ENCODE data around the gene SLC6A3.

SLC6A3 gene

DNA sequence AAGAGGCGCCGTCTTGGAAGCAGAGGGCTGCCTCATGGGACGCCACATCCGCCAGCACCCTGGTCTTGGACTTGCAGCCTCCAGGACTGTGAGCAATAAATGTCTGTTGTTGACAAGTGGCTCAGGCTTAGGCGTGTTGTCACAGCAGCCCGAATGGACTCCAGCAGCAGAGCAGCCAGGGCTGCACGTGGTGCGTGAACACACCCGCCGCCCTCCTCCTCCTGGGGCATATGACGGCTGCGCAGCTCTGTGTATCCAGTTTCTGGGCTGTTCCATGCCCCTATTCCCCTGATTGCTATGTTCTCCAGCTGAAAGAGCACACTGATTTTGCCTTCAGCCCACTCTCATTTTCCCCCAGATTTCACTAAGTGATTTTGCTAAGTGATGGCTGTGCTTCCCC lies 64.3 kb downstream of the SLC6A3 start:
- Histone ChIP-seq H3K4me2 (no peak overlapping the region), H2AFZ (ENCODE audit: low read depth) (no peak overlapping the region), H3K79me2 (ENCODE audit: insufficient read depth, low read depth) (no peaks in the 10 kb centered on the region), H3K36me3 (ENCODE audit: insufficient read depth) (no peaks in the 10 kb centered on the region), H3K4me1 (ENCODE audit: low read depth, poor library complexity, severe bottlenecking) (peaks cover 5% of the 10 kb centered on the region), H3K27me3 (ENCODE audit: insufficient read depth, low read depth) (no peaks in the 10 kb centered on the region), H4K20me1 (ENCODE audit: insufficient read depth) (no peaks in the 10 kb centered on the region), H3K27ac (no peak overlapping the region), H3K4me3 (IDR thresholded peaks at IDR 0.05; ENCODE audit: insufficient read depth, low read depth, low read length) (no peak overlapping the region), H3K9ac (no peak overlapping the region)
- TF ChIP-seq, protein P1, sequence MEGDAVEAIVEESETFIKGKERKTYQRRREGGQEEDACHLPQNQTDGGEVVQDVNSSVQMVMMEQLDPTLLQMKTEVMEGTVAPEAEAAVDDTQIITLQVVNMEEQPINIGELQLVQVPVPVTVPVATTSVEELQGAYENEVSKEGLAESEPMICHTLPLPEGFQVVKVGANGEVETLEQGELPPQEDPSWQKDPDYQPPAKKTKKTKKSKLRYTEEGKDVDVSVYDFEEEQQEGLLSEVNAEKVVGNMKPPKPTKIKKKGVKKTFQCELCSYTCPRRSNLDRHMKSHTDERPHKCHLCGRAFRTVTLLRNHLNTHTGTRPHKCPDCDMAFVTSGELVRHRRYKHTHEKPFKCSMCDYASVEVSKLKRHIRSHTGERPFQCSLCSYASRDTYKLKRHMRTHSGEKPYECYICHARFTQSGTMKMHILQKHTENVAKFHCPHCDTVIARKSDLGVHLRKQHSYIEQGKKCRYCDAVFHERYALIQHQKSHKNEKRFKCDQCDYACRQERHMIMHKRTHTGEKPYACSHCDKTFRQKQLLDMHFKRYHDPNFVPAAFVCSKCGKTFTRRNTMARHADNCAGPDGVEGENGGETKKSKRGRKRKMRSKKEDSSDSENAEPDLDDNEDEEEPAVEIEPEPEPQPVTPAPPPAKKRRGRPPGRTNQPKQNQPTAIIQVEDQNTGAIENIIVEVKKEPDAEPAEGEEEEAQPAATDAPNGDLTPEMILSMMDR (conservative IDR thresholded peaks at IDR 0.05; ENCODE audit: low read depth, low read length): no peak

DNA sequence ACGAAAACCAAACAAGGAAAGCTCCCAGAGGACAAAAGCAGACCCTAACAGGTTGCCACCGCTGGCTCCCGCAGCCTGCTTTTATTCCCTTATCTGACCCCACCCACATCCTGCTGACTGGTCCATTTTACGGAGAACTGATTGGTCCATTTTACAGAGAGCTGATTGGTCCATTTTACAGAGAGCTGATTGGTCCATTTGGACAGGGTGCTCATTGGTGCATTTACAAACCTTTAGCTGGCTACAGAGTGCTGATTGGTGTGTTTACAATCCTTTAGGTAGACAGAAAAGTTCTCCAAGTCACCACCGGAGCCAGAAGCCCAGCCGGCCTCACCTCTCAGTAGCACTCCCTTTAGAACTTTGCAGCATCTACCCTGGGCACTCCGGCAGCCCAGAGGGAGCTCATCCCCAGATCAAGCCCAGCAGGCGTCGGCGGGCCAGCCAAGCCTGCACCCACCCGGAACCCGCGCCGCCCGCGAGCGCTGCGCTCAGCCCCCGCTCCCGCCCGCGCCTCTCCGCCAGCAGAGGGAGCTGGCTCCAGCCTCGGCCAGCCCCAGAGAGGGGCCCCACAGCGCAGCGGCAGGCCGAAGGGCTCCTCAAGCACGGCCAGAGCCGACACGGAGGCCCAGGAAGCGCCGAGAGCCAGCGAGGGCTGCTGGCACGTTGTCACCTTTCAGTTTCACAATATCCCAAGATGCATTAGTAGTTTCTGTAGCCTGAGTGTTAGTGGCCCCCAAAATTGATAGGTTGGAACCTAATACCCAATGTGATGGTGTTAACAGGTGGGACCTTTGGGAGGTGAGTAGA lies 65.0 kb downstream of the SLC6A3 start:
- H3K4me3 ChIP-seq (IDR thresholded peaks at IDR 0.05; ENCODE audit: insufficient read depth, low read depth, low read length): no peak overlapping the region
- H3K27me3 ChIP-seq (ENCODE audit: insufficient read depth, low read depth): no peaks in the 10 kb centered on the region
- no peak overlapping the region for H3K4me2 ChIP-seq
- TF ChIP-seq, protein P1 (conservative IDR thresholded peaks at IDR 0.05; ENCODE audit: low read depth, low read length): peak; percentile 44; the same call in 1 of the 2 replicates
- H3K79me2 ChIP-seq (ENCODE audit: insufficient read depth, low read depth): no peaks in the 10 kb centered on the region
- H4K20me1 ChIP-seq (ENCODE audit: insufficient read depth): no peaks in the 10 kb centered on the region
- peak overlapping the region; percentile 6; the same call in 1 of the 2 replicates for H2AFZ ChIP-seq (ENCODE audit: low read depth)
- H3K36me3 ChIP-seq (ENCODE audit: insufficient read depth): no peaks in the 10 kb centered on the region
- H3K4me1 ChIP-seq (ENCODE audit: low read depth, poor library complexity, severe bottlenecking): peaks cover 2% of the 10 kb centered on the region
- H3K27ac ChIP-seq: no peak overlapping the region
- no peak overlapping the region for H3K9ac ChIP-seq

DNA sequence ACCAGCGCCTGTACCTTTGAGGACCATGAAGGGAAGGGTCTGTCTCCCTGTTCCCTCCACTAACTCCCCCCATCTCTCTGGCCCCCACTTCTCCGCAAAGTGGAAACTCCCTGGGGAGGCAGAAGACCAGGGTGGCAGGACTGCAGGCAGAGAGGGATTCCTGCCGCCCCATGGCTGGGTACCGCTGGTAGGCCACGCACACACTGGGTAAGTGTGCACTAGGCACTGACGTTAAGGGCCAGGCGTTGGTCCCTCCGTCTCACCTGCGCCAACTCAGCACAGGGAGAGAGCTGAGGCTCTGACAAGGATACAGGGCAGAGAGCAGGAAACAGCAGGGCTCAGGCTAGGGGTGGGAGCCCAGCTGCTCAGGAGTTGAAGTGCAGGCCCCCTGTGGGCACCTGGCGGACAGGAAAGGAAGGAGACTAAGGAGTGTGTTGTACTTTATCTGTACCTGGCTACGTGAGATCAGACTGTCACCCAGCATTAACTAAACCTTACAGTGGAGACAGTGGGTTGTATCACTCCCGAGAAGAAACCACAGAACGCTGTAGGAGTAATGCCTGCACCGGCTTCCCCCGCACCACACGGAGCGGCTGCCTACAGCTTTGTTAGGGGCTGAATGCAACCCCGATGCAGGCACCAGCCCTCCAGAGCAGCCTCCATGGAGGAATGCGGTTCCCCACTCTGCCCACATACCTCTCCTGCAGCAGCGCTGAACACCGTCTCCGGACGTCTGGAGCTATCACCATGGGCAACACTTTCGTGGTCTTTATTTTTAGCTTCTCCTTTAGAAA lies 66.2 kb downstream of the SLC6A3 start:
- Histone ChIP-seq H3K4me2 (no peak overlapping the region), H3K27ac (no peak overlapping the region), H3K4me3 (IDR thresholded peaks at IDR 0.05; ENCODE audit: insufficient read depth, low read depth, low read length) (no peak overlapping the region), H3K9ac (no peak overlapping the region), H3K27me3 (ENCODE audit: insufficient read depth, low read depth) (no peaks in the 10 kb centered on the region), H3K36me3 (ENCODE audit: insufficient read depth) (no peaks in the 10 kb centered on the region), H4K20me1 (ENCODE audit: insufficient read depth) (no peaks in the 10 kb centered on the region), H3K79me2 (ENCODE audit: insufficient read depth, low read depth) (no peaks in the 10 kb centered on the region), H2AFZ (ENCODE audit: low read depth) (no peak overlapping the region), H3K4me1 (ENCODE audit: low read depth, poor library complexity, severe bottlenecking) (no peaks in the 10 kb centered on the region)
- TF ChIP-seq, protein P1 (conservative IDR thresholded peaks at IDR 0.05; ENCODE audit: low read depth, low read length): no peak

DNA sequence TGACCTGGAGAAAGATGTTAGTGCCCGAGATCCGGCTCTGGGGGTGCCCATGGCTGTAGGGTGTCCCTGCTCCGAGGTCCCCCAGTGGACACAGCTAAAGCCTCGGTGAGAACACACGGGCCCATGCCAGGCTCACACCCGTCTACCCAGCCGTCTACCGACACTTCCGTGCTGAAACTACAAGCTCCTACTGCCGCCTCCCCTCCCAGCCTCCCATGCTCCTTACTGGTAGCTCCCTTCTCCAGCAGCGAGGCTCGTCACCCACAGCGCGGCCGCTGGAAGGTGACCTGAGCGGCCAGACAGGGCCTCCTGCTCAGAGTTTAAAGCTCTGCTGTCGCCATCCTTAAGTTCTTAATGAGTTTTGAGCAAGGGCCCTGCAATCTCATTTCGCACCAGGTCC lies 67.1 kb downstream of the SLC6A3 start:
- TF ChIP-seq, protein P1 (conservative IDR thresholded peaks at IDR 0.05; ENCODE audit: low read depth, low read length): no peak
- no peaks in the 10 kb centered on the region for H3K36me3 ChIP-seq (ENCODE audit: insufficient read depth)
- H2AFZ ChIP-seq (ENCODE audit: low read depth): no peak overlapping the region
- H3K9ac ChIP-seq: no peak overlapping the region
- H3K4me1 ChIP-seq (ENCODE audit: low read depth, poor library complexity, severe bottlenecking): no peaks in the 10 kb centered on the region
- H3K79me2 ChIP-seq (ENCODE audit: insufficient read depth, low read depth): no peaks in the 10 kb centered on the region
- H3K27me3 ChIP-seq (ENCODE audit: insufficient read depth, low read depth): no peaks in the 10 kb centered on the region
- H3K4me3 ChIP-seq (IDR thresholded peaks at IDR 0.05; ENCODE audit: insufficient read depth, low read depth, low read length): no peak overlapping the region
- H3K27ac ChIP-seq: no peak overlapping the region
- H3K4me2 ChIP-seq: no peak overlapping the region
- no peaks in the 10 kb centered on the region for H4K20me1 ChIP-seq (ENCODE audit: insufficient read depth)
